Ammon's horn (tissue), 1 donor: Measurements from ENCODE around the gene DDAH1.
"Not testable (repeated sequence)": the region's sequence is repeated elsewhere in the genome, so short reads cannot be mapped to it uniquely, and the experiment has no call there.

Experiments used
- DNase-seq: peaks from one replicate; pipeline ENCODE4 v3.0.0-alpha.2; 2016; ENCODE audit warnings: low spot score

DDAH1 gene

DNA sequence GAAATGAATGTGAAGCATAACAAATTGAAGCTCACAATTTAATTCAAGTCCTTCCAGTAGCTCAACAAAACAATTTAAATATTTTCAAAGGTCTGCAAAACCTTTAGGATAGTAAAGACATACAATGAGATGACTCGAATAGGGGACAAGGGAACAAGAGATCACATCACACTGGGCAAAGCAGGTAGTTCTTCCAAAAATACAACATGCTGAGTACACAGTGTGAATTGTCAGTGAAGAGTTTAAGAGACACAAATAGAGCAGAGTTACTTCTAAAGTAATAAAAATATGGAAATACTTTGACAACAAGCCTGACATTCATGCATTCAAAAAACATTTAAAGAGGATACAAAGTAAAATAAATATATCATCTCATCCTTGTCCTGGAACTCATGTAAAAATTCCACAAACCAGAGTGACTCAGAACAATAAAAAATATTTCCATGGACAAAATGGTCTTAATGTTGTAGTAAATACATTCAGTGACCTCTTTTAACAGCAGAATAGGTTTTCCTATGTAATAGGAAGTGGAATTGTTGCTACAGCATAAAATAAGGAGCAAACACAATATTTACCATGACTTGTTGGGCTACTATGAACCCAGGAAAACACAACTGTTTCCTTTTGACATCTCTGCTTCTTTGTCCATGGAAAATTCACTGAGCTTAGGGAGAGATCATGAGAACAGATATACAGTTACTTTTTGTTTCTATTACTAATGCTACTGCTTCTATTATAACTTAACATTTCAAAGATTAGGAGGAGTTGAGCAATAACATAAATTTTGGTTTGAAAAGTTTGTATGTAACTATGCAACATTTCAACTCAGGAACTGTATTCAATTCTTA lies 104.9 kb downstream of the DDAH1 start:
- no peak for DNase-seq

DNA sequence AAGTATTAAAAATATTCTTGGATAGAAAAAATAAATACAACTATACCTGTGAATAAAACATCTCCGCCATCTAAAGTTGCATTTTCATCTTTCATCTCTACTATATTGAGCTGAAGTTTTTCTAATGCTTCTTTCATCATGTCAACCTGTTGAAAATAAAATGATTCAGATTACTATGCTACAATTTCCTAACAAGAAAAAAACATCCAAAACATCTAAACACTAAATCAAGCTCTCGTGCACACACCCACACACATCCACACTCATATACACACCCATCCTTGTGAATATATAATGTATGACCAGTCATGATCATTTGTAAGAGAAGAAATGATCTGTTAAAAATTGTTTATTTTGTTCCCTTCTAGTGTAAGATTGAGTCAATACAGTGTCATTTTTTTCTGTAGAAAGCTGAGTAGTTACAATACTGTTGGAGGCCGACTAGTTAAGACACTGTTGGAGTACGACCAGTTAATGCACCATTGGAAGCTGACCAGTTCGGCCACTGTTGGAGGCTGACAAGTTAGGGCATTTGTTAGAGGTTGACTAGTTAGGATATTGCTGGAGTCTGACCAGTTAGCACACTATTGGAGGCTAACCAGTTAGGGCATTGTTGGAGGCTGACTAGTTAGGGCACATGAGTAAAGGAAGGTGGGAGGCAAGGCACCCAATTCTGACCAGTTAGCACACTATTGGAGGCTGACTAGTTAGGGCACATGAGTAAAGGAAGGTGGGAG lies 106.1 kb downstream of the DDAH1 start:
- DNase-seq: no peak

DNA sequence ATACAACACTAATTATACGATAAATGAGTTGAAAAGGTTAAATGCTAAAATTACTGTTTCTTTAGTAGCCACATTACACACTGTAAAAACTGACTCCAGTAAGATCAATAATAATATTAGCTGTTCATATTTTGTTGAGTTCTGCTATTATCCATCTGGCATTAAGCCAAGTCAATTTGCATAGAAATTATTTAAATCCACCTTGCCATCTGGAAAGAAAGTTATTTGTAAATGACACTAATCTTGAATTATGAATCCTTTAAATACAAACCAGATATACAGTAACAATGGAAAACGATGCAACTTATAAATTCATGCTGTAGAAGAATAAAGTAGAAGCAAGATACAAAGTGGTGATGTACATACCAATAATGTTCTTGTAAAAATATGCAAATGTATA lies 107.1 kb downstream of the DDAH1 start:
- DNase-seq: no peak

DNA sequence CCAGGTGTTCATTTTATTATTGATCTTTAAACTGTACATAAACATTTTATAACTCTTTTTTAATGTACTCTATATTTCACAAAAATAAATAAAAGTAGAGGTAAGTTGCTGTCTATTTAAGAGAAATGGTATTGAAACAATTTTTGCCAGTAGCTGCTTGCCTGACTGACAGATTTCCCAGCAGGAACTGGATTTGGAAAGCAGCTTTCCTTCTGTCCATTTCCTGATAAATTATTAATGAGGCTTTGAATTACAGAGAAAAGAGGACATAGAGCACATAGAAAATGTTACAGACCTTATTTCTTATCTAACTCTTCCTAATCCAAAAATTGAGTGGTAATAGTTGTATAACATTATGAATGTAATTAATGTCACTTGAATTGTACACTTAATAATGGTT lies 108.8 kb downstream of the DDAH1 start:
- no peak for DNase-seq

DNA sequence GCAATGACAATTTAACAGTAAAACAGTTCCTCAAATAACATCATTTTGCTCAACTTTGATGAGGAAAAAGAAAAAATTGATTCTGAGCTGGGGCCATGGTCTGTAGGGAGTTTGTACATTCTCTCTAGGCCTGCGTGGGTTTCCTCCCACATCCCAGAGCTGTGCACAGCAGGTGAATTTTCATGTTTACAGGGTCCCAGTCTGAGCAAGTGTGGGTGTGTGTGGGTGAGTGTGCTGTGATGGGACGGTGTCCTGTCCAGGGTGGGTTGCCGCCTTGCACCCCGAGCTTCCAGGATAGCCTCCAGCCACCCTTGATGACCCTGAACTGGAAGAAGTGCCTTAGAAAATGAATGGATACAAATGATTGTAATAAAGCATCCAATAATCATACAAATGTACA lies 112.9 kb downstream of the DDAH1 start:
- DNase-seq: no peak

DNA sequence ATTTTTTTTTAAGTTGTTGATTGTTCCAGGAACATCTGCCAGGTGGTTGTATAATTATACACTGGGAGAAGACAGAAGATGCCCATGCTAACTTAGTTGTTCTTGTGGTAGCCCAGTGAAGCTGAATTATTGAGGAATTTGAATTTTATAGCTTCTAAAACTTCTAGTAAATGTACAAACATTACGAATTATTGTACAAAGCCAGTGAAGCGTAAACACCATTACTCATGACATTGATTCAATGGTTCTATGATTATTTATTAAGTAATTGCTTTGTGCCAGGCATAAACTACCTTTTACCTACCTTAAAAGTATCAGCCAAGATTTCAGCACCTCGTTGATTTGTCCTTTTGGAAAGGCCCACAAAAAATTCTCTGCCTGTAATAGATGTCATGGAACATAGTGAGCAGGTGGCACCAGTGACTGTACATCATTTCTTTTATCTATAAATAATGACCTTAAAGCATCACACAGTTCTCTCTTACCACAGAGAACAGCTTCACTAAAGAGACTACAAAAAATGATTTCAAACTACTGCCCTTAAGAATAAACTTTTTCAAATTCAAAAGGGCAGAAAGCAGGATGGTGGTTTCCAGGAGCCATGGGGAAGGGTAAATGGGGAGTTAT lies 113.6 kb downstream of the DDAH1 start:
- no peak for DNase-seq

DNA sequence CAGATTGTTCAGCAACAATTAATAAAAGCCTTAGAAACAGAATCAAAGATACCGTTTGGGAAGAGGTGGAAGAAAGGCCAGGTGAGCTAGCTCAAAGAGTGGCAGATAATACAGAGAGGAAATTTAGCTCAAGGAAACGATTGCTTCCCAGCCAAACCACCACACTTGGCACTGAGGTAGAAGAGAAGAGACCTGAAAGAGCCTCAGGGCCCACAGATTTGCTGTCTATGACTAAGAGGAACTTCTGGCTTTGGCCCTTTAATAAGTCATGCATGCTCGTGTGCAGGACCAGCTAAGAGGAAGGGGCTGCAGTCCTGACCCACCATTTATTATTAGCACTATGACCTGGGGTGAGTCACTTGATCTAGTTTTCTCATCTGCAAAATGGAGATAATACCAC lies 115.7 kb downstream of the DDAH1 start:
- no peak for DNase-seq

DNA sequence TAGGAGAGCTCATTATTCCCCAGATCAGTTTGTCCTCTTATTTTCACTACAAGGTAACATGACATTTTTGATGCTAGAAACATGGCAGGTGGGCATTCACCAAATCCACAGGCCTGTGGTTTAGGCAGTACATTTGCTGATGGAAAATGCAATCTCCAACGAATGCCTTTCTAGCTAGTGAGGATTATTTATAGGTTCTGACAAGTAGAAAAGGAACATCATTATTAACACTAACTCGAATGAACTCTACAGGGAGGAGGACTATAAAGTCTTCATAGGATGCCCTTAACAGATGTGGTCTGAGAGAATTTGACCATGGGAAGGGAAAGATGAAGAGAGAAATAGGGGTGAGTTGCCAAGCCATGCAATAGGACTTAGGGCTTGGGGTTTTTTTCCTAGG lies 117.1 kb downstream of the DDAH1 start:
- DNase-seq: no peak

DNA sequence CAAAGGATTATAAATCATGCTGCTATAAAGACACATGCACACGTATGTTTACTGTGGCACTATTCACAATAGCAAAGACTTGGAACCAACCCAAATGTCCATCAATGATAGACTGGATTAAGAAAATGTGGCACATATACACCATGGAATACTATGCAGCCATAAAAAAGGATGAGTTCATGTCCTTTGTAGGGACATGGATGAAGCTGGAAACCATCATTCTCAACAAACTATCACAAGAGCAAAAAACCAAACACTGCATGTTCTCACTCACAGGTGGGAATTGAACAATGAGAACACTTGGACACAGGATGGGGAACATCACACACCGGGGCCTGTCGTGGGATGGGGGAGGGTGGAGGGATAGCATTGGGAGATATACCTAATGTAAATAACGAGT lies 117.7 kb downstream of the DDAH1 start:
- not testable (repeated sequence) for DNase-seq

DNA sequence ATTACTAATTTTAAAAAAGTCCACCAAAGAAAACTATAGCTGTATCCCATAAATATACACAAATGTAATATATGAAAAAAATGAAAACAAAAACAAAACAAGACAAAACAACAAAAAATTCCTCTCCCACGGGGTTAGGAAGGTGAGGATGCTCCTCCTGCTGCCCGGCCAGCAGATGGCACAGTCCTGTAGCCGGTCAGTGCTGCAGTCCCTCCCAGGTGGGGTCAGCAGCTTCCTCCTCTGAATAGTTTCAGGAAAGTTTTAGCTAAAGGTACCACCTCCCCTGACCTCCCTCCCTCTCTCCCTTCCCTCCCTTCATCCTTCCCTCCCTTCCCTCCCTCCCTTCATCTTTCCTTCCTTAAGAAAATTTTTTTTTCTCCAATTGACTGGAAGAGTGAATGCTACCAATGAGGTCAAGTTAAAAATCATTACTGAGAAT lies 120.7 kb downstream of the DDAH1 start:
- no peak for DNase-seq

DNA sequence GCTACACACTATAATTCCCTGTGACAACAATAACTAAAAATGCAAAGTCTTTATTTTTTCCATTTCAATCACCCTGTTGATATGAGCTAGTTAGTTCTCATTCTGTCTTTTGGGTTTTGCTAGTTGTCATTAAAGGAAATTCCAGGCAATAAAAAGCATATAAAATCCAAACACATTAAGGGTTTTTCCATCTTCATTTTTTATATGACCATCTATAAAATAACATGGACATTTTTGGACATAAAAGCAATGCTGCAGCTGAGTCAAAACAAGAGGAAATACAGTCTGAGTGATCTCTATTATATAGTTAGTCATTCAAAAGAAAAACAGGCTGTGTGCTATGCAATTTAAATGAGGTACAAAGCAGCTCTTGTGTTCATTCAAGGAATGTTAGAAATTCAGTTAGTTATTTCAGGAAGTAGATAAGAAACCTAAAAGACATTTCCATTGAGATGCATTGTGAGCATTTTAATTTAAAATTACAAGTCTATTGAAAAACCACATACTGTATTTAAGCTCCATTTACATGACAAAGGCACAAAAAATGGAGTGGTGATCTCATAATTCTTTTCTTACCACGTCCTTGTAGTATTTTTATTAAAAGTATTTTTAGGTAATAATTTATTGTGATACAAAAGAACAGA lies 121.2 kb downstream of the DDAH1 start:
- no peak for DNase-seq

DNA sequence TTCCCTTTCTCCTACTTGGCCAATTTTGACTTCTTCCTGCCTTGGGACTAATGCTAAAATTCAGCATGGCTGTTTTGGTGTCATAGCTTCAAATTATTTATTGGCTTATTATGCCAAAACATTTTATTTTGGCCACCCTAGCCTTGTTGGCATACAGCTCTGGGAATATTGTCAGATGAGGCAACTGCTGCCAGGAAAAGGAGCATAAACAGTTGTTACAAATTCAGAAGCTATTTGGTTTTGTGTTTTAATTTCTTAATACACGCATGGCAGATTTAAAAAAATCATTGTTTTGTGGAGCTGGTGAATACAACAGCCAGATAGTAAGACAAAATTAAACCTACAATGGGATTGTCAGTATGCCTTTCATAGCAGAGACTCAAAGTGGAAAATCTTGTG lies 121.7 kb downstream of the DDAH1 start:
- DNase-seq: no peak

DNA sequence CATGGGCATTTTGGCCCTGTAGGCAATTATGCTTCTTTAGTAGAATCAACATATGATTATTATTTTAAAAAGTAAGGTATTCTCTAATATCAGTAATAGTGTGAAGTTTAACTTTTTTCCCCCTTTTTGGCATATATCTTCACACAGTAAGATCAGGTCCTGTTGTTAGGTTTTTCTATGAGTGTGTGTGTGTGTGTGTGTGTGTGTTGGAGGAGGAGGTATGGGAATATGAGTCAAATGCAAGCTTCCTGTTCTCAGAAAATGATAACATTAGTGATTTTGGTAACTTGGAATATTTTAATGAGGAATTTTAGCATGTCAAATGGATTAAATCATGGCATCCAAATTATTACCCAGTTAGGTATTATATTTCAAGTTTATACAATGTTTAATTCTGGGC lies 122.8 kb downstream of the DDAH1 start:
- DNase-seq: no peak

DNA sequence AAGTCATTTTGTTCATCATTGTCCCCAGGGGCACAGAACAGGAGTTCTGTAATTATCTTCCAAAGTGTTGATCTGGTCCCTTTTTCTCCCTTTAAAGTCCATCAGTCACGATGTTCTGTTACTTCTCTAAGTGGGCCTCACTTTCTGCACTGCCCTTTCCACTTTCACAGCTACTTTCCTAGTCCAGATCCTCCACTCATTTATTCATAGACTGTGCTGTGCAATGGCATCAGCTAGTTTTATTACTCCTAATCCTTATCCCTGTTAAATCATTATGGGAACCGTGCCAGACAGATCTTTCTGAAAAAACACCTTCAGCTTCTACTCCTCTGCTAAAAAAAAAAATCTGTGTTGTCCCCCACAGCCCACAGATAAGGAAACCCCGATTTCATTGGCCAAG lies 124.5 kb downstream of the DDAH1 start:
- DNase-seq: no peak

DNA sequence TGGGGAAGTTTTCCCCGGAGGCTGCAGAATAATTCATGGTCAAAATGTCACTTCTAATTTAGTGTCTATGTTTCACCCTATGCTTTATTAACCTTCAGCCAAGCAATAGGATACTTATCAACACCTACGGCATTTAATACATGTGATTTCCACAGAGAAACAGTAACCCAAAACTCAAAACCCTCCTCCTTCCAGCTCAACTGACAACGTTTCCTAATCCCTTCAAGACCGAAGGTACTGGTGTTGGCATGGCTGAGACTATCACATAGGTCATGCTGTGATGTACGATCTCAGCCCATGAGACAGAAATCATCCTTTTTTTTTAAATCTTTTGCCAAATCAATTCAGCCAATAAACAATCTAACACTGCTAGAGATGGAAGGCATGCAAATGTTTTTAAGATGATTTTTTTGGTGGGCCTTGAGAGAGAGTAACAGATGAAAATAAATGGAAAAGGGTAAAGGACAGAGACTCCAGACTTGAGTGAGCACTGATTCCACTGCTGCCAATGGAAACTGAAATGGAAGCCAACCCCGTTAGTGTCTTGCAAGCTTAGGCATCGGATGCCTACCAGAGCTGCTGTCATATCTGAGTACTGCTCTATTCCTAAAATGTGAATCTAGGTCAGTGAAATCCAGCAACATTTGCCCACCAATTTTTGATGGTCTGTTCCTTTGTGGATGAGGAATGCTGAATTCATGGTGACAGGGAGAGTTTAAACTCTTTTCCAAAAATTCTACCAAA lies 125.1 kb downstream of the DDAH1 start:
- DNase-seq: no peak

DNA sequence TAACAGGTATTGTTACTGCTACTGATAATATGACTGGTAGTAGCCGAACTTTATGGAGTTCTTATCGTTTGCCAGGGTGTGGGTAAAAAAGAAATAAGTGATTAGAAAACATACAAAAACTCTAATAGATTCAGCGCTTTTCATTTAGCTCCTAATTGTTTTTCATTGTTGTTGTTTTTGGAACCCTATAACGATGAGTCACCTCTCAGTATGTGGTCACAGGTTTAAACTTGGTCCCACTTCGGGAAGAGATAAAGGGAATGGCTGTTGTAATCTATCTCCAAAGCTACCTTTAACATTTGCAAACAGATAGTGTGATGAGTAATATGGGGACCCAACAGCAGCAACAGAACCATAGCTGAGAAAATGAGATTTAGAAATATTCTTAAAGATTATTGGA lies 125.9 kb downstream of the DDAH1 start:
- DNase-seq: no peak

DNA sequence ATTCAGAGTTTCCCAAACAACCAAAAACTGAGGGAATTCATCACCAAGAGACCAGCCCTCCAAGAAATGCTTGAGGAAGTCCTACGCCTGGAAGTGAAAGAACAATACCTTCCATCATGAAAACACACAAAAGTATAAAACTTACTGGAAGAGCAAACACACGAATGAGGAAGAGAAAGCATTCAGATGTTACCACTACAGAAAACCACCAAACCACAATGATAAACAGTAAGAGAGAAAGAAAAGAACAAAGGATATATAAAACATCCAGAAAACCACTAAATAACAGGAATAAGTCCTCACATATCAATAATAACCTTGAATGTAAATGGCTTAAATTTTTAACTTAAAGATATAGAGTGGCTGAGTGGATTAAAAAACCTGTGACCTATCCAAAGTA lies 130.0 kb downstream of the DDAH1 start:
- no peak for DNase-seq

DNA sequence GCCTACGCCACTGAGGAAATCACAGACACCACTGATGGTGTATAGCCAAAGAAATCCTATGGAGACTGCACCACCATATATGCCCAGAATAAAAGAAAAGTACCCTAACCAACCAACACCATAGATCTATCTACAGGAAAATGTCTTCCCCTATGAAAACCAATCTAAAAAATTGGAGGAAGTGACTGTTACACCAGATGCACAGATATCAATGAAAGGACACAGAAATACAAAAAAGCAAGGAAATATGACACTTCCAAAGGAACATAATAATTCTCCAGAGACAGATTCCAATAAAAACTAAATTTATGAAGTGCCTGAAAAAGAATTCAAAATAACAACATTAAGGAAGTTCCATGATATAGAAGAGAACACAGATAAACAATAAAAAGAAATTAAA lies 131.8 kb downstream of the DDAH1 start:
- DNase-seq: no peak

DNA sequence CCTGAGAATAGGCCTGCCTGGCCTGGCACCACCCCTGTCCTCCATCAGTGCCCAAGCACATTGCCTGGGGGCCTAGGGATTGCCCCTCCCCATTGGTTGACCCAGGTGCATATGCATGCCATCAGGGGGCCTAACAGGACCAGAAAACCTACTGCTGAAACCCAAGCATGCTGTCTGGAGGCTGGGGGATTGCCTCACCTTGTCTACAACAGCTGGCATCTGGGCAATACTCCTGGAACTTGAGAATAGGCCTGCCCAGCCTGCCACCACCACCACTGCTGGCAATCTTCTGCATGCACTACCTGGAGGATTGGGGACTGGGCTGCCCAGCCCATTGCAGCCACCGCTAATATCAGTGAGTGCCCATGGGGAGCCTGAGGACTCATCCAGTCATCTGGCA lies 132.4 kb downstream of the DDAH1 start:
- DNase-seq: no peak

DNA sequence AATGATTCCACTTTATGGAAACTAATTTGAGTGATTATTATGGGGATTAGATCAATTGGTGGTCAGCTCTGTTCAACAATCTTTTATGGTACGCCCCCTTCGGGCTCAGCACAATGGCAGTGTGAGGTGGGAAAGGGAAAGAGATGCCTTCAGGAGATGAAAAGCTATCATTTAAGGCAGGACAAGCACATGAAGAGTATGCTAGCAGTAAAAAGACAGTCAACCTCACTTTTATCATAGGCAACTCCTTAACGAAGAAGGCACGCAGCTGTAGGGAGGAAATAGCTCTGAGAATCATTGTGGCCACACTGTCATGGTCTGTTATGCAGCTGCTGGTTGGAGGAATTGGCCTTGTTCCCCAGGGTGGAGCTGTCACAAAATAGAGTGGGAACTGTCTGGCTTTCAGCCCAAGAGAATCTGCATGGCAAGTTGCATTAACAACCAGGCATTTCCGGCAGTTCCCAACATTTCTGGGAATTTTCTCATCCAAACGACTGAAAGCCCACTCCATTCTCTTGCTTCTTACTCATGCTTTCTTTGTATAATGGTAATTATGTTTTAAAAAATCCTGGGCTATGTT lies 134.2 kb downstream of the DDAH1 start:
- no peak for DNase-seq

DNA sequence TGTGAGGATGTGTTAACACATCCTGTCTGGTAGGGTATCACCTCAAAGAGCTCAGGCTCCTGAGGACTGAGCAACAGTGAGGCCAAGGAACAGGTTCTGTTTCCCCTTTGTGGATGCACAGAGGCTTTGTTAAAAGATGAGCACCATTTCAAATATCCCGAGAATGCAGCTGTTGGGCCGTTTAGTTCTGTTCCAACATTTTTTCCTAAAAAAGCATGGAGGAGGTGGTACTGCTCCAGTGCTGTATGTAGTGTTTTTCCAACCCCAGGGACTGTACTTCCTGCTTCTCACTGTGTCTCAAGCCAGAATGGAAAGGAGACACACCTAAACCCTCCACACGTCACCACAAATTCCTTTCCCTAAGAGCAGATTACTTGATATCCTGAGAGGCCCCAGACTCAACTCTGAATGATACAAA lies 134.7 kb downstream of the DDAH1 start:
- DNase-seq: no peak
